ENCODE measurements around the gene P3H1. TPM values are rescaled to one million over a fixed set of nuclear protein-coding genes. Genes with fewer than 3 reads are reported as not detected.

The P3H1 gene
- total RNA-seq, 1 experiment from 2014 or later, result 32.9 TPM

DNA sequence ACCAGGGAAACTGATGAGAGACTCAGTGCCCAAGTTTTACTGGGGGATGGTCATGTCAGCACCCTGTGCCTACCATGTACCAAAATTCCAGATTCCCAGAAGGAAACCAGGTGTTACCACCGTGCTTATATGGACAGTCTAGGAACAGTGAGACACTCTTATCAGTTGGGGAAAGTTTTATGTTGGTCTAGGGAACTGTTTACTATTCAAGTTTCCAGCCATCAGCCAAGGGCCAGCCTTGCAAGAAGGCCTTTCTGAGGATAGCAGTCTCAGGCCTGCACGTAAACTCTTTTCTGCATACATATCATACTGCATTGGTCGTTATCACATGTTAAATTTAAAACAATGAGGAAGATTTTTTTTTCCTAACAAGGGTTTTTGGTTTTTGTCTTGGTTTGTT is 30.6 kb upstream of the P3H1 start:
- intact Hi-C loops (cut with micrococcal nuclease), result no loop called here
- H3K4me1 ChIP-seq (ENCODE audit: control insufficient read depth in 1 of 2, insufficient read depth in 2 of 2, low read length in 2 of 2), result no peaks in the 10 kb centered on the region

More for the DNA sequence above, 30.6 kb upstream of the P3H1 start:
- H3K27me3 ChIP-seq (ENCODE audit: insufficient read depth, low read length), result no peaks in the 10 kb centered on the region
- no peaks in the 10 kb centered on the region for H3K9me2 ChIP-seq (ENCODE audit: insufficient read depth)
- ChIA-PET POLR2A (no interaction called here), RAD21 (ENCODE audit: low non-redundant PET in 1 of 2, low total read pairs in 2 of 2, uncharacterized antibody in 2 of 2, unreplicated experiment in 2 of 2) (no interaction called here), CTCF (no interaction called here)
- no peaks in the 10 kb centered on the region for H3K9me3 ChIP-seq (ENCODE audit: control insufficient read depth in 1 of 2, insufficient read depth in 1 of 2, low read depth in 1 of 2, low read length in 2 of 2)
- H3K27ac ChIP-seq (ENCODE audit: low read depth, low read length), result no peak overlapping the region
- no peak overlapping the region for H3K4me2 ChIP-seq (ENCODE audit: low read length)
- DNase-seq (ENCODE audit: low read depth, low spot score), result no peak
- no peak overlapping the region for H3K9ac ChIP-seq (ENCODE audit: low read length)
- TF ChIP-seq ZBTB33 (IDR thresholded peaks at IDR 0.05; ENCODE audit: extremely low read depth, insufficient replicate concordance, low read length), result no peak
- TF ChIP-seq EZH2 (IDR thresholded peaks at IDR 0.05), result no peak
- TF ChIP-seq ELF1 (IDR thresholded peaks at IDR 0.05; ENCODE audit: borderline replicate concordance, low read depth), result no peak
- TF ChIP-seq CBX3 (IDR thresholded peaks at IDR 0.05; ENCODE audit: low read depth), result no peak
- TF ChIP-seq EGR1 (IDR thresholded peaks at IDR 0.05; ENCODE audit: low read depth), result no peak
- TF ChIP-seq SP1 (IDR thresholded peaks at IDR 0.05; ENCODE audit: low read depth), result no peak
- TF ChIP-seq MAX (IDR thresholded peaks at IDR 0.05), result no peak
- no peak for TF ChIP-seq EZH2phosphoT487 (IDR thresholded peaks at IDR 0.05; ENCODE audit: borderline replicate concordance)
- no peak for TF ChIP-seq CTCF (IDR thresholded peaks at IDR 0.05 in 2 of 3, conservative IDR thresholded peaks at IDR 0.05 in 1 of 3; ENCODE audit: borderline replicate concordance in 1 of 3, insufficient read depth in 1 of 3, low read depth in 2 of 3, low read length in 2 of 3)
- no peak for TF ChIP-seq SIN3A (IDR thresholded peaks at IDR 0.05; ENCODE audit: low read depth)
- TF ChIP-seq POLR2A (IDR thresholded peaks at IDR 0.05; ENCODE audit: borderline replicate concordance, extremely low read depth, insufficient read depth, insufficient read length), result no peak
- no peak for TF ChIP-seq TCF7L2 (IDR thresholded peaks at IDR 0.05; ENCODE audit: borderline replicate concordance, extremely low read depth, insufficient read depth, insufficient read length)
- TF ChIP-seq ZNF274 (IDR thresholded peaks at IDR 0.05; ENCODE audit: low read depth, low read length), result no peak
- no peak for TF ChIP-seq ATF3 (IDR thresholded peaks at IDR 0.05)
- TF ChIP-seq, protein P1, sequence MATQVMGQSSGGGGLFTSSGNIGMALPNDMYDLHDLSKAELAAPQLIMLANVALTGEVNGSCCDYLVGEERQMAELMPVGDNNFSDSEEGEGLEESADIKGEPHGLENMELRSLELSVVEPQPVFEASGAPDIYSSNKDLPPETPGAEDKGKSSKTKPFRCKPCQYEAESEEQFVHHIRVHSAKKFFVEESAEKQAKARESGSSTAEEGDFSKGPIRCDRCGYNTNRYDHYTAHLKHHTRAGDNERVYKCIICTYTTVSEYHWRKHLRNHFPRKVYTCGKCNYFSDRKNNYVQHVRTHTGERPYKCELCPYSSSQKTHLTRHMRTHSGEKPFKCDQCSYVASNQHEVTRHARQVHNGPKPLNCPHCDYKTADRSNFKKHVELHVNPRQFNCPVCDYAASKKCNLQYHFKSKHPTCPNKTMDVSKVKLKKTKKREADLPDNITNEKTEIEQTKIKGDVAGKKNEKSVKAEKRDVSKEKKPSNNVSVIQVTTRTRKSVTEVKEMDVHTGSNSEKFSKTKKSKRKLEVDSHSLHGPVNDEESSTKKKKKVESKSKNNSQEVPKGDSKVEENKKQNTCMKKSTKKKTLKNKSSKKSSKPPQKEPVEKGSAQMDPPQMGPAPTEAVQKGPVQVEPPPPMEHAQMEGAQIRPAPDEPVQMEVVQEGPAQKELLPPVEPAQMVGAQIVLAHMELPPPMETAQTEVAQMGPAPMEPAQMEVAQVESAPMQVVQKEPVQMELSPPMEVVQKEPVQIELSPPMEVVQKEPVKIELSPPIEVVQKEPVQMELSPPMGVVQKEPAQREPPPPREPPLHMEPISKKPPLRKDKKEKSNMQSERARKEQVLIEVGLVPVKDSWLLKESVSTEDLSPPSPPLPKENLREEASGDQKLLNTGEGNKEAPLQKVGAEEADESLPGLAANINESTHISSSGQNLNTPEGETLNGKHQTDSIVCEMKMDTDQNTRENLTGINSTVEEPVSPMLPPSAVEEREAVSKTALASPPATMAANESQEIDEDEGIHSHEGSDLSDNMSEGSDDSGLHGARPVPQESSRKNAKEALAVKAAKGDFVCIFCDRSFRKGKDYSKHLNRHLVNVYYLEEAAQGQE (IDR thresholded peaks at IDR 0.05; ENCODE audit: low read depth), result no peak
- TF ChIP-seq ZFX (IDR thresholded peaks at IDR 0.05), result no peak
- no peaks in the 10 kb centered on the region for H4K20me1 ChIP-seq (ENCODE audit: insufficient read depth)
- no peaks in the 10 kb centered on the region for H3K79me2 ChIP-seq (ENCODE audit: insufficient read depth, low read length)
- ATAC-seq, result no peak
- H3K4me3 ChIP-seq (replicated peaks in 1 of 2; ENCODE audit: low read depth in 1 of 2, low read length in 2 of 2), result no peak overlapping the region
- H3K36me3 ChIP-seq (ENCODE audit: control insufficient read depth in 1 of 2, insufficient read depth in 2 of 2, low read length in 2 of 2), result no peaks in the 10 kb centered on the region
- BruUV-seq (replicated peaks), result no TSS peak
- no peak overlapping the region for H2AFZ ChIP-seq (ENCODE audit: low read depth, low read length, poor library complexity, severe bottlenecking)

Data from HCT116 (cell line).